ENCODE measurements around the gene F5. TPM values are rescaled to one million over a fixed set of nuclear protein-coding genes. Genes with fewer than 3 reads are reported as not detected.

The F5 gene
- total and polyA plus RNA-seq, 2 of the 13 experiments (the other 11 are each of a cell fraction or from before 2014, with no cell fraction given) = 38.3 to 64.0 TPM

DNA sequence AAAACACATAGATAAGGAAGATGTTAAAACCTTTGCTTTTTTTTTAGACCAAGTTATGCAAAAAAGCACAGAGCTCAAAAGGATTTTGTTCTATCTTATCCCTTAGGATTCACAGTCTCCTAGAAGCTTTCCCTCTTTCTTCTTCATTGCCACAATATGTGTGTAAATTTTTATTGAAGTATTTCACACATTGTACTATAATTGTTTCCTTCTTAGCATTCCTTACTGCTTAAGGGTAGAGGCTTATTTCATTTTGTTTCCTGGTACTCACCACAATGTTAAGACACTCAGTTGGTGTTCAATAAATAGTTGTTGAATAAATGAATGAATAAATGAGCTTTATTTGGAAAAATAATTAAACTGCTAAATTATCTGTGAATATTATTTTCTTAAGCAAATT lies 70.6 kb downstream of the F5 start (continued):
- TF ChIP-seq, protein P1, sequence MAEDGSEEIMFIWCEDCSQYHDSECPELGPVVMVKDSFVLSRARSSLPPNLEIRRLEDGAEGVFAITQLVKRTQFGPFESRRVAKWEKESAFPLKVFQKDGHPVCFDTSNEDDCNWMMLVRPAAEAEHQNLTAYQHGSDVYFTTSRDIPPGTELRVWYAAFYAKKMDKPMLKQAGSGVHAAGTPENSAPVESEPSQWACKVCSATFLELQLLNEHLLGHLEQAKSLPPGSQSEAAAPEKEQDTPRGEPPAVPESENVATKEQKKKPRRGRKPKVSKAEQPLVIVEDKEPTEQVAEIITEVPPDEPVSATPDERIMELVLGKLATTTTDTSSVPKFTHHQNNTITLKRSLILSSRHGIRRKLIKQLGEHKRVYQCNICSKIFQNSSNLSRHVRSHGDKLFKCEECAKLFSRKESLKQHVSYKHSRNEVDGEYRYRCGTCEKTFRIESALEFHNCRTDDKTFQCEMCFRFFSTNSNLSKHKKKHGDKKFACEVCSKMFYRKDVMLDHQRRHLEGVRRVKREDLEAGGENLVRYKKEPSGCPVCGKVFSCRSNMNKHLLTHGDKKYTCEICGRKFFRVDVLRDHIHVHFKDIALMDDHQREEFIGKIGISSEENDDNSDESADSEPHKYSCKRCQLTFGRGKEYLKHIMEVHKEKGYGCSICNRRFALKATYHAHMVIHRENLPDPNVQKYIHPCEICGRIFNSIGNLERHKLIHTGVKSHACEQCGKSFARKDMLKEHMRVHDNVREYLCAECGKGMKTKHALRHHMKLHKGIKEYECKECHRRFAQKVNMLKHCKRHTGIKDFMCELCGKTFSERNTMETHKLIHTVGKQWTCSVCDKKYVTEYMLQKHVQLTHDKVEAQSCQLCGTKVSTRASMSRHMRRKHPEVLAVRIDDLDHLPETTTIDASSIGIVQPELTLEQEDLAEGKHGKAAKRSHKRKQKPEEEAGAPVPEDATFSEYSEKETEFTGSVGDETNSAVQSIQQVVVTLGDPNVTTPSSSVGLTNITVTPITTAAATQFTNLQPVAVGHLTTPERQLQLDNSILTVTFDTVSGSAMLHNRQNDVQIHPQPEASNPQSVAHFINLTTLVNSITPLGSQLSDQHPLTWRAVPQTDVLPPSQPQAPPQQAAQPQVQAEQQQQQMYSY (CRISPR knock-in tag; IDR thresholded peaks at IDR 0.05) = no peak
- TF ChIP-seq NCOR1 (IDR thresholded peaks at IDR 0.05; ENCODE audit: borderline replicate concordance, low read length) (no peak), ZNF652 (CRISPR knock-in tag; IDR thresholded peaks at IDR 0.05; ENCODE audit: borderline replicate concordance, low read depth) (no peak), TRIM24 (CRISPR knock-in tag; IDR thresholded peaks at IDR 0.05) (no peak), ZUFSP (CRISPR knock-in tag; IDR thresholded peaks at IDR 0.05; ENCODE audit: borderline replicate concordance) (no peak), CBFB (CRISPR knock-in tag; IDR thresholded peaks at IDR 0.05) (no peak), ZNF260 (CRISPR knock-in tag; IDR thresholded peaks at IDR 0.05; ENCODE audit: borderline replicate concordance, low read depth) (no peak), SIX4 (CRISPR knock-in tag; IDR thresholded peaks at IDR 0.05) (no peak), ZXDC (CRISPR knock-in tag; IDR thresholded peaks at IDR 0.05) (no peak), ATRX (CRISPR knock-in tag; IDR thresholded peaks at IDR 0.05; ENCODE audit: borderline replicate concordance) (no peak), SP5 (CRISPR knock-in tag; IDR thresholded peaks at IDR 0.05; ENCODE audit: borderline replicate concordance, low read depth) (no peak), ZNF703 (CRISPR knock-in tag; IDR thresholded peaks at IDR 0.05; ENCODE audit: borderline replicate concordance) (no peak), CHD4 (IDR thresholded peaks at IDR 0.05; ENCODE audit: borderline replicate concordance, low read length) (no peak)
- TF ChIP-seq, protein P2, sequence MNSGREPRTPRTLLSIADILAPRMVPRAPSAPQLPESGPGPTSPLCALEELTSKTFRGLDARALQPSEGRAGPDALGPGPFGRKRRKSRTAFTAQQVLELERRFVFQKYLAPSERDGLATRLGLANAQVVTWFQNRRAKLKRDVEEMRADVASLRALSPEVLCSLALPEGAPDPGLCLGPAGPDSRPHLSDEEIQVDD (CRISPR knock-in tag; IDR thresholded peaks at IDR 0.05; ENCODE audit: borderline replicate concordance) = no peak
- TF ChIP-seq, protein P3, sequence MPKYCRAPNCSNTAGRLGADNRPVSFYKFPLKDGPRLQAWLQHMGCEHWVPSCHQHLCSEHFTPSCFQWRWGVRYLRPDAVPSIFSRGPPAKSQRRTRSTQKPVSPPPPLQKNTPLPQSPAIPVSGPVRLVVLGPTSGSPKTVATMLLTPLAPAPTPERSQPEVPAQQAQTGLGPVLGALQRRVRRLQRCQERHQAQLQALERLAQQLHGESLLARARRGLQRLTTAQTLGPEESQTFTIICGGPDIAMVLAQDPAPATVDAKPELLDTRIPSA (CRISPR knock-in tag; IDR thresholded peaks at IDR 0.05; ENCODE audit: borderline replicate concordance) = no peak

Measured in HepG2 (cell line).